ENCODE data around the gene TELO2.

The TELO2 gene

GRCh38 chr16:1542166-1542500 is 49.0 kb downstream of the TELO2 start:
- ChIA-PET POLR2A (no interaction called here), CTCF (no interaction called here)
- H3K4me3 ChIP-seq (ENCODE audit: low read depth, low read length): no peak overlapping the region
- no peak for TF ChIP-seq CTCF (IDR thresholded peaks at IDR 0.05; ENCODE audit: insufficient read depth, low read length, missing control alignments)
- DNase-seq (ENCODE audit: low read depth, low spot score): no peak

GRCh38 chr16:1542533-1542932 is 49.4 kb downstream of the TELO2 start:
- CTCF ChIA-PET: no interaction called here

GRCh38 chr16:1543085-1543896 is 50.1 kb downstream of the TELO2 start:
- no peak for DNase-seq (ENCODE audit: low read depth, low spot score)
- H3K4me3 ChIP-seq (ENCODE audit: low read depth, low read length): no peak overlapping the region
- CTCF ChIA-PET: interaction anchor here (1.5 kb wide), 1 partner anchor 49 kb away, joined by 5 read pairs; no protein-coding TSS in a partner anchor
- POLR2A ChIA-PET: no interaction called here
- no peak for TF ChIP-seq CTCF (IDR thresholded peaks at IDR 0.05; ENCODE audit: insufficient read depth, low read length, missing control alignments)

More at GRCh38 chr16:1542533-1542932, 49.4 kb downstream of the TELO2 start:
- DNase-seq (ENCODE audit: low read depth, low spot score): no peak
- TF ChIP-seq CTCF (IDR thresholded peaks at IDR 0.05; ENCODE audit: insufficient read depth, low read length, missing control alignments): no peak
- no peak overlapping the region for H3K4me3 ChIP-seq (ENCODE audit: low read depth, low read length)
- POLR2A ChIA-PET: no interaction called here

GRCh38 chr16:1545044-1546040 is 52.2 kb downstream of the TELO2 start:
- ChIA-PET POLR2A (no interaction called here), CTCF (interaction anchor here (1.1 to 1.6 kb wide), 3 partner anchors 8 to 51 kb away, joined by 3 to 4 read pairs (median 3); no protein-coding TSS in a partner anchor)
- DNase-seq (ENCODE audit: low read depth, low spot score): no peak
- TF ChIP-seq CTCF (IDR thresholded peaks at IDR 0.05; ENCODE audit: insufficient read depth, low read length, missing control alignments): no peak
- no peak overlapping the region for H3K4me3 ChIP-seq (ENCODE audit: low read depth, low read length)

- ChIA-PET POLR2A (no interaction called here), CTCF (interaction anchor here (1.6 kb wide), 1 partner anchor 14 kb away, joined by 3 read pairs; no protein-coding TSS in a partner anchor)
- no peak for DNase-seq (ENCODE audit: low read depth, low spot score)
- no peak overlapping the region for H3K4me3 ChIP-seq (ENCODE audit: low read depth, low read length)
- no peak for TF ChIP-seq CTCF (IDR thresholded peaks at IDR 0.05; ENCODE audit: insufficient read depth, low read length, missing control alignments)
These were observed 53.3 kb downstream of the TELO2 start for GRCh38 chr16:1546430-1546829.

GRCh38 chr16:1548233-1548632 is 55.1 kb downstream of the TELO2 start:
- TF ChIP-seq CTCF (IDR thresholded peaks at IDR 0.05; ENCODE audit: insufficient read depth, low read length, missing control alignments): no peak
- DNase-seq (ENCODE audit: low read depth, low spot score): no peak
- H3K4me3 ChIP-seq (ENCODE audit: low read depth, low read length): no peak overlapping the region
- ChIA-PET POLR2A (interaction anchor here (1.2 kb wide), 1 partner anchor 14 kb away, joined by 3 read pairs; no protein-coding TSS in a partner anchor), CTCF (no interaction called here)

Data from AG04449 (cell line).